ENCODE measurements around the gene LEFTY2.
"Not testable (repeated sequence)": the region's sequence is repeated elsewhere in the genome, so short reads cannot be mapped to it uniquely, and the experiment has no call there.

Gene LEFTY2

GRCh38 chr1:225941187-225941941 lies at the start of gene LEFTY2:
Gene LEFTY2 (minus strand): TSS chr1:225941220. CDS start chr1:225941140, 80 bp downstream.
- no peak for DNase-seq

GRCh38 chr1:225987491-225988316 lies 46.7 kb upstream of the LEFTY2 start:
- DNase-seq, result no peak

GRCh38 chr1:225981714-225982113 lies 40.7 kb upstream of the LEFTY2 start:
- no peak for DNase-seq

- no peak for DNase-seq
These were observed 39.2 kb upstream of the LEFTY2 start for GRCh38 chr1:225980005-225980836.

DNA sequence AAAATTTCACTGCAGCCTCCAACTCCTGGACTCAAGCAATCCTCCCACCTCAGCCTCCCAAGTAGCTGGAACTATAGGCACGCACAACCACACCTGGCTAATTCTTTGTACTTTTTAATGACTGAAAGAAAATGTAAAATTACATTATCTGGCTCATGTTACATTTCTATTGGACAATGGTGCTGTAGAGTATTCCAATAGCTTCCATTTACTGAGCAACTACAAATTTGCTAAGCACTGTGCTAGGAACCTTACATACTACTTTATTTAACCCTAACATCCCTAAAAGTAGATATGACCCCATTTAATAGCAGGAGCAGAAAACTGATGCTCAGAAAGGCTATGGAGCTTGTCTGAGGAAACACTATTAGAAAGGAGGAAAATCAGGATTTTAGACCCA lies 38.4 kb upstream of the LEFTY2 start:
- DNase-seq, result no peak

DNA sequence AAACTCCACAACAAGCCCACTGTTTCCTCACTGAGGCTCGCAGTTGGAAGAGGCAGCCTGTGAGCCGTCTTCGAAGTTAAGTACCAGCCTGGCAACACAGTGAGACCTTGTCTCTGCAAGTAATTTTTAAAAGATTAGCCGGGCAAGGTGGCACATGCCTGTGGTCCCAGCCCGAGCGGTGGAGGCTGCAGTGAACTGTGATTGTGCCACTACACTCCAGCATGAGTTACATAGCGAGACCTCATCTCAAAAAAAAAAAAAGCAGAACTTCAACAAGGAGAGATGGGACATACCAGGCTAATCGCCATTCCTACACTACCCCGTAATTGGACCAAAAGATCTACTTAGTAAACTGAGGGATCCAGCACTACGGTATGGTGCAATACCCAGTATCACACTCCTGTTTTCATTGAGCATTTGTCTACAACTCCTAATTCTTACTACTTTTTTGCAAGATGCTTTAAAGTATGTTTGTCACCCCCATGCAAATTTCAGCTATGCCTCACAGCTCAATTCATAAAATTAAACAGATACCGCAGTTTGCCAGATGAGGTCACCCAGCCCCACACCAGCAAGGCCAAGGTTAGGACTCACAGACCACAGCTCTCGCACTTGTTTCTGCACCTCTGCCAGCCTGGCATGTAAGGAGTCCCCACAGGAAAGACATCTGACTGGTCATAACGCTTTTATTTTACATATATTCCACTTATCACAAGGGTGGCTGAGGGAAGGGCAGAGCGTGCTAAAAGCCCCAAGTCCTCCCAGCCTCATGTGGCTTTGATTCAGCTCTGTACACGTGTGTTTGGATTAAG lies 37.1 kb upstream of the LEFTY2 start:
- no peak for DNase-seq

DNA sequence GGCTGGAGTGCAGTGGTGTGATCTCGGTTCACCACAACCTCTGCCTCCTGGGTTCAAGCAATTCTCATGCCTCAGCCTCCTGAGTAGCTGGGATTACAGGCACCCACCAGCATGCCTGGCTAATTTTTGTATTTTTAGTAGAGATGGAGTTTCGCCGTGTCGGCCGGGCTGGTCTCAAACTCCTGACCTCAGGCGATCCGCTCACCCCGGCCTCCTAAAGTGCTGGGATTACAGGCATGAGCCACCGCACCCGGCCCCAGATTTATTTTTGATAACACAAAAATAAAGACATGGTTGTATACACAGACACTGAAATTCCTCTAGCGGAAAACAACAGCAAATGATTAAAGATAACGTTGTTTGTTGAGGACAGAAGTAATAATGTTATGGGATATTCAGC lies 34.1 kb upstream of the LEFTY2 start:
- DNase-seq, result not testable (repeated sequence)

DNA sequence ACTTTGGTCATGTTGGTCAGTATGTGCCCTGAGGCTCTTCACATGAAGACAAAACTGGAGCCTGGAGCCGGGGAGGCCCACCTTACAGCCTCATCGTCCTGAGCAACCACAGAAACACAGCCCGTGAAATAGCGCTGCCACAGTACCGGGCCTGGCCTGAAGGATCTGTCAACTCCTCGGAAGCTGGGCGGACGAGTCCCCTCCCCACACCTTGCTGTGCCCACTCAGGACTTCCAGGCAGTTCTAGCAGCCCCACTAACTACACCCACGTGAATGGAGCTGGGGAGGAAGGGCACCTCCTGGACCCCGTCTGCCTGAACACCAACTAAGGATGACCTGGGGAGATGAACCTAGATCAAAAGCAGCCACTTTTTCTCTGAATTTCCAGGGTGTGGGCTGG lies 33.4 kb upstream of the LEFTY2 start:
- no peak for DNase-seq

DNA sequence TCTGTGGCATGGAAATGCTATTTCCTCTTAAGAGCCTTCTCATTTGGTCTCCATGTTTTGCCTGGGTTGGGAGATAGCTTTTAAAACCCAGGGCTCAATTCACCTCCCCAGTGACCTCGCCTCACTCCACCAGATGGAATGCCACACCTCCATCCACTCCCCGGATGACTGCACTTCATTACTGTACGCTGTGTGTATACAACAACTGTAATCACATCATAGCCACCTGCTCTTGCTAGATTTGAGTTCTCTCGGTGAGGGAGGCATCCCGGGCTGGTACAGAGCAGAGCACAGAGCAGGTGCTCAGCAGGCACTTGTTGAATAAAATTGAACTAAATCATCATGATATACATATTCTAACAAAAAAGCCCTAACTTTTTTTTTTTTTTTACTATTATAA lies 32.1 kb upstream of the LEFTY2 start:
- DNase-seq, result no peak

GRCh38 chr1:225972344-225973152 lies 31.5 kb upstream of the LEFTY2 start:
- DNase-seq, result no peak

DNA sequence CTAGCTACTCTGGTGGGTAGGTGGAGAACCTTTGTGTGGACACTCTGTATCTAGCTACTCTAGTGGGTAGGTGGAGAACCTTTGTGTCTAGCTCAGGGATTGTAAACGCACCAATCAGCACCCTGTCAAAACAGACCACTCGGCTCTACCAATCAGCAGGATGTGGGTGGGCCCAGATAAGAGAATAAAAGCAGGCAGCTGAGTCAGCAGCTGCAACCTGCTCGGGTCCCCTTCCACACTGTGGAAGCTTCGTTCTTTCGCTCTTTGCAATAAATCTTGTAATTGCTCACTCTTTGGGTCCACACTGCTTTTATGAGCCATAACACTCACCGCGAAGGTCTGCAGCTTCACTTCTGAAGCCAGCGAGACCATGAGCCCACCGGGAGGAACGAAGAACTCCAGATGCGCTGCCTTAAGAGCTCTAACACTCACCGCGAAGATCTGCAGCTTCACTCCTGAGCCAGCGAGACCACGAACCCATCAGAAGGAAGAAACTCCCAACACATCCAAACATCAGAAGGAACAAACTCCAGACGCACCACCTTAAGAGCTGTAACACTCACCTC lies 29.7 kb upstream of the LEFTY2 start:
- not testable (repeated sequence) for DNase-seq

GRCh38 chr1:225969751-225970150 lies 28.7 kb upstream of the LEFTY2 start:
- DNase-seq, result not testable (repeated sequence)

- no peak for DNase-seq
These were observed 24.2 kb upstream of the LEFTY2 start for GRCh38 chr1:225965231-225965630.

- no peak for DNase-seq
These were observed 22.9 kb upstream of the LEFTY2 start for GRCh38 chr1:225963735-225964530.

- DNase-seq, result peak; percentile 62
These were observed 21.5 kb upstream of the LEFTY2 start for GRCh38 chr1:225962440-225962975.

DNA sequence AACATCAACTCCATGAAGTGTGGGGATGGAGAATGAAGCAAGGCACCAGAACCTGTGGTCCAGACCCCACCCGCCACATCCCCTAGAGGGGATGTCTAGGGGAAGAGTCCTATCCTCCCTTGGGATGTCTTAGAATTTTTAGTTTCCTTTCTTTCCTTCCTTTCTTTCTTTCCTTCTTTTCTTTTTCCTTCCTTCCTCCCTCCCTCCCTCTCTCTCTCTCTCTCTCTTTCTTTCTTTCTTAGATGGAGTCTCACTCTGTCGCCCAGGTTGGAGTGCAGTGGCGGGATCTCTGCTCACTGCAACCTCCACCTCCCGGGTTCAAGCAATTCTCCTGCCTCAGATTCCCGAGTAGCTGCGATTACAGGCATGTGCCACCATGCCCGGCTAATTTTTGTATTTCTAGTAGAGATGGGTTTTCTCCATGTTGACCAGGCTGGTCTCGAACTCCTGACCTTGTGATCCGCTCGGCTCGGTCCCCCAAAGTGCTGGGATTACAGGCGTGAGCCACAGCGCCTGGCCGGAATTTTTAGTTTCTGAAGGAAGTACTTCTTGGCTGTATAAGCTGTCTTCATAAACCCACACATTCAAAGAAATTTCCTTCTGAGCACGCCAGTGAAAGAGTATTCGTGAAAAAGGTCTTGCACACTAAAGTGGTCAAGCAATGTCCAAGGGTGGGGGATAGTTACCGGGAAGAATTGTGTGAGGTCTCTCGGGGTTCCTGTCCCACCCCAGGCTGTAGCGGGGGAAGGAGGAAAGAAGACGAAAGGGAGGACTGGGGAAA lies 20.8 kb upstream of the LEFTY2 start:
- DNase-seq, result no peak

- no peak for DNase-seq
These were observed 17.0 kb upstream of the LEFTY2 start for GRCh38 chr1:225958041-225958440.

GRCh38 chr1:225954753-225955152 lies 13.7 kb upstream of the LEFTY2 start:
- no peak for DNase-seq

- no peak for DNase-seq
These were observed 12.3 kb upstream of the LEFTY2 start for GRCh38 chr1:225953315-225953714.
